ENCODE data around the gene TBC1D8.

DNA sequence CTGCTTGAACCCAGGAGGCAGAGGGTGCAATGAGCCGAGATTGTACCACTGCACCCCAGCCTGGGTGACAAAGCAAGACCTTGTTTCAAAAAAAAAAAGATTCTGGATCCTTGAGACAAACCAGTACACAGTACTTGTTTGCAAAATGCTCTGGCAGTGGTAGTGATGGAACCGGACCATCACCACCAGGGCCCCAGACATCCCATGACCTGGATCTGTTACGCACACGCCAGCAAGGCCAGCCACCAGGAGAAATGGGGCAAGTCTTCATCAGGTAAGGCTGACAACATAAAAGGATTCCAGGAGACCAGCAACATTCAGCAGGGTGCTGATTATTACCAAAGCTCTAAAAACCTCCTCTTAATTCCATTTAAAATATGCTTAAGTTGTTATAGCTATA is 35.5 kb downstream of the TBC1D8 start:
- no peak for TF ChIP-seq POLR2A (IDR thresholded peaks at IDR 0.05)
- TF ChIP-seq, protein P1, sequence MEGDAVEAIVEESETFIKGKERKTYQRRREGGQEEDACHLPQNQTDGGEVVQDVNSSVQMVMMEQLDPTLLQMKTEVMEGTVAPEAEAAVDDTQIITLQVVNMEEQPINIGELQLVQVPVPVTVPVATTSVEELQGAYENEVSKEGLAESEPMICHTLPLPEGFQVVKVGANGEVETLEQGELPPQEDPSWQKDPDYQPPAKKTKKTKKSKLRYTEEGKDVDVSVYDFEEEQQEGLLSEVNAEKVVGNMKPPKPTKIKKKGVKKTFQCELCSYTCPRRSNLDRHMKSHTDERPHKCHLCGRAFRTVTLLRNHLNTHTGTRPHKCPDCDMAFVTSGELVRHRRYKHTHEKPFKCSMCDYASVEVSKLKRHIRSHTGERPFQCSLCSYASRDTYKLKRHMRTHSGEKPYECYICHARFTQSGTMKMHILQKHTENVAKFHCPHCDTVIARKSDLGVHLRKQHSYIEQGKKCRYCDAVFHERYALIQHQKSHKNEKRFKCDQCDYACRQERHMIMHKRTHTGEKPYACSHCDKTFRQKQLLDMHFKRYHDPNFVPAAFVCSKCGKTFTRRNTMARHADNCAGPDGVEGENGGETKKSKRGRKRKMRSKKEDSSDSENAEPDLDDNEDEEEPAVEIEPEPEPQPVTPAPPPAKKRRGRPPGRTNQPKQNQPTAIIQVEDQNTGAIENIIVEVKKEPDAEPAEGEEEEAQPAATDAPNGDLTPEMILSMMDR (IDR thresholded peaks at IDR 0.05), result no peak

All from body of pancreas (tissue), 4 donors.